ENCODE measurements around the gene GDPD4.

GDPD4 gene

GRCh38 chr11:77190331-77191075 is 111.0 kb downstream of the GDPD4 start:
- no peaks in the 10 kb centered on the region for H3K9me3 ChIP-seq (ENCODE audit: control insufficient read depth, insufficient read depth, low read length)
- 0 out of 2 replicates have a peak, but pooled peaks cover 4% of the 10 kb centered on the region for H3K4me1 ChIP-seq (ENCODE audit: insufficient read depth, low read length)
- no peaks in the 10 kb centered on the region for H3K36me3 ChIP-seq (ENCODE audit: insufficient read depth, low read length)

GRCh38 chr11:77189588-77190210 is 111.8 kb downstream of the GDPD4 start:
- Histone ChIP-seq H3K4me1 (ENCODE audit: insufficient read depth, low read length) (0 out of 2 replicates have a peak, but pooled peaks cover 4% of the 10 kb centered on the region), H3K9me3 (ENCODE audit: control insufficient read depth, insufficient read depth, low read length) (no peaks in the 10 kb centered on the region), H3K36me3 (ENCODE audit: insufficient read depth, low read length) (no peaks in the 10 kb centered on the region), H3K9ac (ENCODE audit: low read depth, low read length) (no peak overlapping the region)

More at GRCh38 chr11:77190331-77191075, 111.0 kb downstream of the GDPD4 start:
- no peak overlapping the region for H3K9ac ChIP-seq (ENCODE audit: low read depth, low read length)

- no peaks in the 10 kb centered on the region for H3K9me3 ChIP-seq (ENCODE audit: control insufficient read depth, insufficient read depth, low read length)
- 0 out of 2 replicates have a peak, but pooled peaks cover 4% of the 10 kb centered on the region for H3K4me1 ChIP-seq (ENCODE audit: insufficient read depth, low read length)
- H3K9ac ChIP-seq (ENCODE audit: low read depth, low read length) = no peak overlapping the region
- no peaks in the 10 kb centered on the region for H3K36me3 ChIP-seq (ENCODE audit: insufficient read depth, low read length)
Observed at GRCh38 chr11:77188633-77189491, 112.6 kb downstream of the GDPD4 start.

- H3K36me3 ChIP-seq (ENCODE audit: insufficient read depth, low read length) = no peaks in the 10 kb centered on the region
- H3K9me3 ChIP-seq (ENCODE audit: control insufficient read depth, insufficient read depth, low read length) = no peaks in the 10 kb centered on the region
Observed at GRCh38 chr11:77187776-77188632, 113.5 kb downstream of the GDPD4 start.

GRCh38 chr11:77187111-77187750 is 114.3 kb downstream of the GDPD4 start:
- H3K36me3 ChIP-seq (ENCODE audit: insufficient read depth, low read length) = no peaks in the 10 kb centered on the region
- H3K9me3 ChIP-seq (ENCODE audit: control insufficient read depth, insufficient read depth, low read length) = no peaks in the 10 kb centered on the region
- 0 out of 2 replicates have a peak, but pooled peaks cover 4% of the 10 kb centered on the region for H3K4me1 ChIP-seq (ENCODE audit: insufficient read depth, low read length)
- no peak overlapping the region for H3K9ac ChIP-seq (ENCODE audit: low read depth, low read length)

More at GRCh38 chr11:77187776-77188632, 113.5 kb downstream of the GDPD4 start:
- Histone ChIP-seq H3K9ac (ENCODE audit: low read depth, low read length) (no peak overlapping the region), H3K4me1 (ENCODE audit: insufficient read depth, low read length) (0 out of 2 replicates have a peak, but pooled peaks cover 4% of the 10 kb centered on the region)

GRCh38 chr11:77186302-77186701 is 115.2 kb downstream of the GDPD4 start:
- H3K36me3 ChIP-seq (ENCODE audit: insufficient read depth, low read length) = no peaks in the 10 kb centered on the region
- H3K4me1 ChIP-seq (ENCODE audit: insufficient read depth, low read length) = 0 out of 2 replicates have a peak, but pooled peaks cover 4% of the 10 kb centered on the region
- H3K9ac ChIP-seq (ENCODE audit: low read depth, low read length) = no peak overlapping the region
- H3K9me3 ChIP-seq (ENCODE audit: control insufficient read depth, insufficient read depth, low read length) = no peaks in the 10 kb centered on the region

GRCh38 chr11:77184136-77184860 is 117.2 kb downstream of the GDPD4 start:
- H3K4me1 ChIP-seq (ENCODE audit: insufficient read depth, low read length) = 0 out of 2 replicates have a peak, but pooled peaks cover 4% of the 10 kb centered on the region
- no peaks in the 10 kb centered on the region for H3K36me3 ChIP-seq (ENCODE audit: insufficient read depth, low read length)
- no peaks in the 10 kb centered on the region for H3K9me3 ChIP-seq (ENCODE audit: control insufficient read depth, insufficient read depth, low read length)
- no peak overlapping the region for H3K9ac ChIP-seq (ENCODE audit: low read depth, low read length)

GRCh38 chr11:77183431-77183984 is 118.0 kb downstream of the GDPD4 start:
- H3K9me3 ChIP-seq (ENCODE audit: control insufficient read depth, insufficient read depth, low read length) = no peaks in the 10 kb centered on the region
- no peaks in the 10 kb centered on the region for H3K4me1 ChIP-seq (ENCODE audit: insufficient read depth, low read length)
- H3K9ac ChIP-seq (ENCODE audit: low read depth, low read length) = no peak overlapping the region
- H3K36me3 ChIP-seq (ENCODE audit: insufficient read depth, low read length) = no peaks in the 10 kb centered on the region

GRCh38 chr11:77182542-77183430 is 118.7 kb downstream of the GDPD4 start:
- no peaks in the 10 kb centered on the region for H3K4me1 ChIP-seq (ENCODE audit: insufficient read depth, low read length)
- no peaks in the 10 kb centered on the region for H3K36me3 ChIP-seq (ENCODE audit: insufficient read depth, low read length)
- no peaks in the 10 kb centered on the region for H3K9me3 ChIP-seq (ENCODE audit: control insufficient read depth, insufficient read depth, low read length)
- no peak overlapping the region for H3K9ac ChIP-seq (ENCODE audit: low read depth, low read length)

- Histone ChIP-seq H3K36me3 (ENCODE audit: insufficient read depth, low read length) (no peaks in the 10 kb centered on the region), H3K4me1 (ENCODE audit: insufficient read depth, low read length) (no peaks in the 10 kb centered on the region)
Observed at GRCh38 chr11:77181799-77182541, 119.5 kb downstream of the GDPD4 start.

GRCh38 chr11:77181226-77181625 is 120.3 kb downstream of the GDPD4 start:
- no peaks in the 10 kb centered on the region for H3K36me3 ChIP-seq (ENCODE audit: insufficient read depth, low read length)
- no peak overlapping the region for H3K9ac ChIP-seq (ENCODE audit: low read depth, low read length)
- H3K4me1 ChIP-seq (ENCODE audit: insufficient read depth, low read length) = peaks cover 3% of the 10 kb centered on the region; the same call in 1 of the 2 replicates
- H3K9me3 ChIP-seq (ENCODE audit: control insufficient read depth, insufficient read depth, low read length) = no peaks in the 10 kb centered on the region

More at GRCh38 chr11:77181799-77182541, 119.5 kb downstream of the GDPD4 start:
- Histone ChIP-seq H3K9me3 (ENCODE audit: control insufficient read depth, insufficient read depth, low read length) (no peaks in the 10 kb centered on the region), H3K9ac (ENCODE audit: low read depth, low read length) (no peak overlapping the region)
